Mucosa of rectum (tissue), 2 donors: ENCODE measurements around the gene CCKAR.
A peak's percentile ranks its signal among the peaks of the same experiment; 100 is the strongest.

Experiments
- H3K27ac ChIP-seq, 2 donors: one replicate each; pipeline ENCODE4 v1.7.0; 2013; ENCODE audit warnings: inconsistent platforms in 2 of 2, low read depth in 2 of 2, low read length in 2 of 2
- H3K27me3 ChIP-seq, 2 donors: one replicate each; pipeline ENCODE4 v1.7.0; 2013; ENCODE audit warnings: low read length in 2 of 2; ENCODE audit not compliant: control insufficient read depth in 2 of 2, insufficient read depth in 2 of 2
- H3K36me3 ChIP-seq, 2 donors: one replicate each; pipeline ENCODE4 v1.7.0; 2013; ENCODE audit warnings: low read length in 2 of 2; ENCODE audit not compliant: control insufficient read depth in 2 of 2, insufficient read depth in 2 of 2
- H3K4me1 ChIP-seq, 2 donors: one replicate each; pipeline ENCODE4 v1.7.0; 2013; ENCODE audit warnings: low read length in 2 of 2, mild to moderate bottlenecking in 1 of 2; ENCODE audit not compliant: control insufficient read depth in 2 of 2, insufficient read depth in 2 of 2
- H3K4me3 ChIP-seq, 2 donors: one replicate each; pipeline ENCODE4 v1.7.0; 2013; ENCODE audit warnings: low read length in 2 of 2
- H3K9ac ChIP-seq, 2 donors: one replicate each; pipeline ENCODE4 v1.7.0; 2013; ENCODE audit warnings: low read length in 2 of 2, low read depth in 1 of 2, mild to moderate bottlenecking in 1 of 2
- H3K9me3 ChIP-seq, 2 donors: one replicate each; pipeline ENCODE4 v1.7.0; 2013; ENCODE audit warnings: low read length in 2 of 2; ENCODE audit not compliant: control insufficient read depth in 2 of 2
- donor health status: healthy.
- donor health status: Normal muscosa, but diverticular disease.

Gene CCKAR

GRCh38 chr4:26462874-26463273 lies 27.4 kb downstream of the CCKAR start:
- no peak overlapping the region for H3K27ac ChIP-seq
- no peaks in the 10 kb centered on the region for H3K9me3 ChIP-seq
- H3K36me3 ChIP-seq: no peaks in the 10 kb centered on the region
- no peaks in the 10 kb centered on the region for H3K4me1 ChIP-seq
- H3K4me3 ChIP-seq: no peak overlapping the region
- no peak overlapping the region for H3K9ac ChIP-seq
- no peaks in the 10 kb centered on the region for H3K27me3 ChIP-seq

DNA sequence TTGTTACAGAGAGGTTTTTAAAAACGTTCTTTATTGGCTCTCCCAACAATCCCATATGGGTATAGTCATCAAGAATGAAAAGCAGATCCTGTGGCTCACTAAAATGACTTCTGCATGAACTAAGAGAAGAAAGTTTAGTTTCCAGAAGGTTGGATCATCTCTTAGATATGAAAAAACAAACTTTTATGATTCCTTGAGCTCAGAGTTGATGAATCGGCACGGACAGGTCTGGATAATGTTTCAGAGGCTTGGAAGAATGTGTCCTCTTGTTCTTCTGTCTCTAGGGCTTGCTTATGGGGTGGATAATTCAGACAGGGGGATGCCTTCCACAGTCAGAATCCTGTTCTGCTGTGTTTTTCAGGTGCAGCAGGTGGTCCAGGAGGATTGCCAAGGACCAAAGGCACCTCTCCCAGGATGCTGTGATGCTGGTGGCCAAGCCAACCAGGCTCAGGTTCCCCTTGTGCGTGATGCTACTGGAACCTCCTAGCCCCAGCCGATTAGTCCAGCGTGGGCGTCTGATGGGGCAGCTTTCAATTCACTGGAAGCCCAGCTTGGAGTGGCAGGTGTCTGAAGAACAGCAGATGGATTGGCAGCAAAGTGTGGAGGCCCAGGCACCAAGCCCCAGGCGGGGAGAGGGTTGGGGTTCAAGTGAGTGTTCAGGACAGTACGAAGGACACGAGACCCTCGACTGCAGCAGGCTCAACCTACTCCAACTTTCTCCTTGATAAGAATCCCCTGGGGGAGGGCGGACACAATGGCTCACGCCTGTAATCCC lies 30.3 kb downstream of the CCKAR start:
- no peaks in the 10 kb centered on the region for H3K36me3 ChIP-seq
- no peak overlapping the region for H3K4me3 ChIP-seq
- no peaks in the 10 kb centered on the region for H3K27me3 ChIP-seq
- H3K9ac ChIP-seq: no peak overlapping the region
- no peak overlapping the region for H3K27ac ChIP-seq
- H3K9me3 ChIP-seq: no peaks in the 10 kb centered on the region
- H3K4me1 ChIP-seq: no peaks in the 10 kb centered on the region

- Histone ChIP-seq H3K27me3 (no peaks in the 10 kb centered on the region), H3K27ac (no peak overlapping the region), H3K36me3 (no peaks in the 10 kb centered on the region), H3K9me3 (no peaks in the 10 kb centered on the region), H3K4me3 (peak overlapping the region in 1 of 2 donors; percentile 22), H3K9ac (no peak overlapping the region), H3K4me1 (no peaks in the 10 kb centered on the region)
Measured at GRCh38 chr4:26459054-26459755, 31.1 kb downstream of the CCKAR start.

DNA sequence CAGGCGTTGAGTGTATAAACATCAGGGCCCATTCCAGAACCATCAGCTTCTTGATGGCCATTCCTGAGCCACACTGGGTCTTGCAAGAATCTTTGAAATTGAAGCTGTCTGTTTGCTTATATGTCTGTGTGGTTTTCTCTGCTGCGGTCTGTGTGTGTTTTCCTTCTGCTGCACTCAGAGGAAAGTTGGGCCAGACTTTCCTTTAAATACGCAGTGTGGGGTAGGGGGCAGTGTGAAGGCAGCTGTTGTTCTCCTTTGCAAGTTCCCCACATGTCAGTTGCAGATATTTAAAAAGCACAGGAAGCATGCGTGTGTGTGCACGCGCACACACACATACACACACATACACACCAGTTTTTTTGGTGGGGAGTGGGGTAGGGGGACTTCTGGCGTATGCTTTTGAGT lies 32.1 kb downstream of the CCKAR start:
- no peak overlapping the region for H3K27ac ChIP-seq
- H3K4me1 ChIP-seq: no peaks in the 10 kb centered on the region
- H3K27me3 ChIP-seq: no peaks in the 10 kb centered on the region
- H3K4me3 ChIP-seq: no peak overlapping the region
- H3K36me3 ChIP-seq: no peaks in the 10 kb centered on the region
- H3K9ac ChIP-seq: no peak overlapping the region
- H3K9me3 ChIP-seq: no peaks in the 10 kb centered on the region

GRCh38 chr4:26457412-26457811 lies 32.9 kb downstream of the CCKAR start:
- no peaks in the 10 kb centered on the region for H3K9me3 ChIP-seq
- no peaks in the 10 kb centered on the region for H3K36me3 ChIP-seq
- H3K4me3 ChIP-seq: no peak overlapping the region
- no peak overlapping the region for H3K9ac ChIP-seq
- H3K27ac ChIP-seq: no peak overlapping the region
- no peaks in the 10 kb centered on the region for H3K27me3 ChIP-seq
- H3K4me1 ChIP-seq: no peaks in the 10 kb centered on the region

DNA sequence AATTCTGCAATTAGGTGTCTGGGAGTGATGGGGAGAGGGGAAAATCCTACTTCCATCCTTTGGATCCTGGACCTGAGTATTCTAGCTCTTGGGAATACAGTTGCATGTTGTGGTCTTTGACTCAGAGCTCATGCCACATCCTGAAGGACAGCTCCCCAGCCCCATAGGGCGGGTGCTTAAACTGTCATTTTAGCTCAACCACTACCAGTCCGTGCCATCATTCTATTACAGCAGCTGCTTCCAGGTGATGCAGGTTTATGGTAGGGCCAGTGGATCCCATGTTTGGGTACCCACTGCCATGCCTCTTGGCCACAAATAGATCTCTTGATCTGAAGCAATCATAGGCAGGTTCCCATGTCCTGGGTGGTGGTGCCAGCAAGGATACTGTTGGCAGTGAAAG lies 34.7 kb downstream of the CCKAR start:
- Histone ChIP-seq H3K36me3 (no peaks in the 10 kb centered on the region), H3K9ac (no peak overlapping the region), H3K4me1 (no peaks in the 10 kb centered on the region), H3K4me3 (no peak overlapping the region), H3K9me3 (no peaks in the 10 kb centered on the region), H3K27ac (no peak overlapping the region), H3K27me3 (no peaks in the 10 kb centered on the region)

GRCh38 chr4:26454961-26455360 lies 35.3 kb downstream of the CCKAR start:
- H3K4me3 ChIP-seq: no peak overlapping the region
- H3K4me1 ChIP-seq: no peaks in the 10 kb centered on the region
- H3K9ac ChIP-seq: no peak overlapping the region
- H3K27ac ChIP-seq: no peak overlapping the region
- H3K36me3 ChIP-seq: no peaks in the 10 kb centered on the region
- no peaks in the 10 kb centered on the region for H3K27me3 ChIP-seq
- no peaks in the 10 kb centered on the region for H3K9me3 ChIP-seq

GRCh38 chr4:26452565-26453531 lies 37.4 kb downstream of the CCKAR start:
- Histone ChIP-seq H3K4me1 (no peaks in the 10 kb centered on the region), H3K27ac (no peak overlapping the region), H3K4me3 (no peak overlapping the region)

DNA sequence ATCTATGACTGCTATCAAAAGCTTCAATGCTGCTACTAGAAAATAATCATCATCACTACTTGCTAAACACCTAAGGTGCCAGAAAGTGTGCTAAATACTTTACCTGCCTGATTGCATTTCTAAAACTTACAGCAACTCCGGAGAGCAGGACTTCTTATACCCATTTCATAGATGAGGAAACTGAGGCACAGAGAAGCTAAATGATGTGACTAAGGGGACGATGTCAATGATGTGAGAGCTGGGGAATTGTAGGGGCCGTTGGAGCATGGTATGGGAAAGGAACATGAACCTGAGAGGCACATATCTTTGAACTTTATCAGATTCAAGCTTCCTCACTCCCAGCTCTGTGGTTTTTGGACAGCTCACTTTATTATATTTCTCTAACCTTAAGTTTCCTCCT lies 38.7 kb downstream of the CCKAR start:
- Histone ChIP-seq H3K27me3 (no peaks in the 10 kb centered on the region), H3K4me3 (no peak overlapping the region), H3K27ac (no peak overlapping the region), H3K9ac (no peak overlapping the region), H3K36me3 (no peaks in the 10 kb centered on the region), H3K9me3 (no peaks in the 10 kb centered on the region), H3K4me1 (no peaks in the 10 kb centered on the region)

More at GRCh38 chr4:26452565-26453531, 37.4 kb downstream of the CCKAR start:
- Histone ChIP-seq H3K9ac (no peak overlapping the region), H3K9me3 (no peaks in the 10 kb centered on the region), H3K36me3 (no peaks in the 10 kb centered on the region), H3K27me3 (no peaks in the 10 kb centered on the region)

- Histone ChIP-seq H3K36me3 (no peaks in the 10 kb centered on the region), H3K9me3 (no peaks in the 10 kb centered on the region), H3K27me3 (no peaks in the 10 kb centered on the region), H3K27ac (no peak overlapping the region), H3K9ac (no peak overlapping the region), H3K4me3 (no peak overlapping the region), H3K4me1 (no peaks in the 10 kb centered on the region)
Measured at GRCh38 chr4:26450418-26450817, 39.9 kb downstream of the CCKAR start.
